SKM-1 (cell line): Measurements from ENCODE around the gene PTGER2.

ENCODE experiments used
- DNase-seq: peaks from one replicate; lab custom pipeline; 2025; ENCODE audit not compliant: unreplicated experiment; lab: John Stamatoyannopoulos, UW

The PTGER2 gene

GRCh38 chr14:52336241-52336640 is 22.1 kb downstream of the PTGER2 start:
- no peak for DNase-seq

GRCh38 chr14:52338051-52338681 is 24.1 kb downstream of the PTGER2 start:
- no peak for DNase-seq

GRCh38 chr14:52339262-52339661 is 25.1 kb downstream of the PTGER2 start:
- DNase-seq, result no peak

- no peak for DNase-seq
These were observed 28.9 kb downstream of the PTGER2 start for GRCh38 chr14:52342849-52343596.

- no peak for DNase-seq
These were observed 32.7 kb downstream of the PTGER2 start for GRCh38 chr14:52346778-52347177.

- DNase-seq, result no peak
These were observed 34.2 kb downstream of the PTGER2 start for GRCh38 chr14:52348279-52348678.

GRCh38 chr14:52348776-52349175 is 34.7 kb downstream of the PTGER2 start:
- no peak for DNase-seq

- no peak for DNase-seq
These were observed 35.6 kb downstream of the PTGER2 start for GRCh38 chr14:52349731-52350130.

- no peak for DNase-seq
These were observed 36.3 kb downstream of the PTGER2 start for GRCh38 chr14:52350445-52350844.

GRCh38 chr14:52351233-52352060 is 37.3 kb downstream of the PTGER2 start:
- no peak for DNase-seq

- DNase-seq, result no peak
These were observed 38.0 kb downstream of the PTGER2 start for GRCh38 chr14:52352061-52352491.

GRCh38 chr14:52352569-52352968 is 38.5 kb downstream of the PTGER2 start:
- no peak for DNase-seq

- no peak for DNase-seq
These were observed 40.1 kb downstream of the PTGER2 start for GRCh38 chr14:52354242-52354641.

GRCh38 chr14:52355016-52355431 is 40.9 kb downstream of the PTGER2 start:
- DNase-seq, result no peak

- no peak for DNase-seq
These were observed 41.4 kb downstream of the PTGER2 start for GRCh38 chr14:52355526-52355925.

GRCh38 chr14:52356025-52356424 is 41.9 kb downstream of the PTGER2 start:
- no peak for DNase-seq

GRCh38 chr14:52360831-52361230 is 46.7 kb downstream of the PTGER2 start:
- no peak for DNase-seq

GRCh38 chr14:52363041-52363704 is 49.1 kb downstream of the PTGER2 start:
- no peak for DNase-seq

GRCh38 chr14:52363961-52364360 is 49.8 kb downstream of the PTGER2 start:
- DNase-seq, result no peak

- DNase-seq, result no peak
These were observed 51.0 kb downstream of the PTGER2 start for GRCh38 chr14:52365071-52365470.

- no peak for DNase-seq
These were observed 52.7 kb downstream of the PTGER2 start for GRCh38 chr14:52366796-52367315.
